NB4 (cell line): ENCODE data around the gene ADAM12.

Experiments used
- CTCF ChIP-seq: IDR thresholded peaks from one replicate; pipeline ENCODE4 v1.5.1; 2012; ENCODE audit warnings: low read depth, low read length
- POLR2A ChIP-seq: IDR thresholded peaks from 2 replicates; pipeline ENCODE4 v1.6.1; 2011; ENCODE audit warnings: mild to moderate bottlenecking; ENCODE audit not compliant: insufficient read length; ENCODE audit errors: extremely low read depth

- no peak for TF ChIP-seq CTCF
- TF ChIP-seq POLR2A, result no peak
These were observed 297.2 kb downstream of the ADAM12 start for GRCh38 chr10:126090911-126091728.
